Activated naive CD8-positive, alpha-beta T cell treated with anti-CD3 and anti-CD28 coated beads, Interleukin-2, amount 50 U/mL, for 24 hours (primary cell): Measurements from ENCODE around the gene TNPO1.

ENCODE experiments used
- ATAC-seq: fragments of 150-1000 bp; cut with Tn5 transposase; one replicate; pipeline ENCODE4 v1.10.0; 2021
- DNase-seq: peaks from one replicate; pipeline ENCODE4 v3.0.0; 2021
- H3K27ac Mint-ChIP-seq: one replicate; pipeline ENCODE4 v1.8.0; 2021; ENCODE audit warnings: mild to moderate bottlenecking, mixed read lengths
- H3K27me3 Mint-ChIP-seq: one replicate; pipeline ENCODE4 v1.8.0; 2021; ENCODE audit warnings: mixed read lengths
- H3K36me3 Mint-ChIP-seq: one replicate; pipeline ENCODE4 v1.8.0; 2021; ENCODE audit warnings: low read depth, mixed read lengths
- H3K4me1 Mint-ChIP-seq: one replicate; pipeline ENCODE4 v1.8.0; 2021; ENCODE audit warnings: mixed read lengths
- H3K4me3 Mint-ChIP-seq: one replicate; pipeline ENCODE4 v1.8.0; 2021; ENCODE audit warnings: mild to moderate bottlenecking, moderate library complexity, mixed read lengths
- H3K9me3 Mint-ChIP-seq: one replicate; pipeline ENCODE4 v1.8.0; 2021; ENCODE audit warnings: mixed read lengths

TNPO1 gene

DNA sequence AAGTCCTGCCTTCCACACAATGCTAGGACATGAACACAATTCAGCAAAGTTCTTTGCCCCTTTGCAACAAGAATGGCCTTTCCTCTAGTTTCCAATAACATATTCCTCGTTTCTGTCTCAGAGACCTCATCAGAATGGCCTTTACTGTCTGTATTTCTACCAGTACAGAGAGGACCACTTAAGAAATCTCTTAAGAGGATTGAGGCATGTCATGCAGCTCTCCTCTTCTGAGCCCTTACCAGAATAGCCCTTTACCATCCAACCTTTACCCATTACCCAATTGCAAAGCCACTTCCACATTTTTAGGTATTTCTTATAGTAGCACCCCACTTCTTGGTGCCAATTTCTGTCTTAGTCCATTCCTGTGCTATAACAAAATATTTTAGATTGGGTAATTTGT is 20.3 kb downstream of the TNPO1 start:
- Mint-ChIP-seq H3K4me1 (peaks cover 2% of the 10 kb centered on the region), H3K36me3 (no peaks in the 10 kb centered on the region), H3K4me3 (no peak overlapping the region), H3K9me3 (no peaks in the 10 kb centered on the region), H3K27me3 (no peaks in the 10 kb centered on the region), H3K27ac (no peak overlapping the region)
- DNase-seq (no peak), ATAC-seq (no peak)

DNA sequence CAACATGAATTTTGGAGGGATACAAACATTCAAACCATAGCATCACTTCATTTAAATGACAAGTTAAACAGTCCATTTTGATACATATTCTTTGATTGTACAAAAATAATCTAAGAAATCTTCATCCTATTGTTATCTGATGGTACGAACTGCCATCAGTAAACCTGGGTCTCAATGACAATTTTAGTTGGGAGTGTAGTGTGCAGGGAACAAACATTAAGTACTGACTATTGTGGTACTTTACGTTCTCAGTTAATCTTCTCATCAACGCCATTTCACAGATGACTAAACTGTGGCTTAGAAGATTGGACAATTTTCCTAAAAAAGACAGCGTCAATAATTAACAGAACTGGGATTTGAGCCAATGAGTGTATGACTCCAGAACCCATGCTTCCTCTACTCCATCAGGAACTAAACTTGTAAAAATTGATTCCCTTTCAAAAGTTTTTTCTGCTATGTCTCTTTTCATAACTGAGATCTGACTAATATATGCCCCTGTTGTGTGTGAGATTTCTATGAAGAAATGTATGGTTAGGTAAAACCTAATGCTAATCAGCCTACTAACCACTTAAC is 21.1 kb downstream of the TNPO1 start:
- H3K4me1 Mint-ChIP-seq = peaks cover 2% of the 10 kb centered on the region
- no peak for ATAC-seq
- DNase-seq = no peak
- no peak overlapping the region for H3K4me3 Mint-ChIP-seq
- H3K27me3 Mint-ChIP-seq = no peaks in the 10 kb centered on the region
- no peaks in the 10 kb centered on the region for H3K36me3 Mint-ChIP-seq
- H3K27ac Mint-ChIP-seq = no peak overlapping the region
- no peaks in the 10 kb centered on the region for H3K9me3 Mint-ChIP-seq

DNA sequence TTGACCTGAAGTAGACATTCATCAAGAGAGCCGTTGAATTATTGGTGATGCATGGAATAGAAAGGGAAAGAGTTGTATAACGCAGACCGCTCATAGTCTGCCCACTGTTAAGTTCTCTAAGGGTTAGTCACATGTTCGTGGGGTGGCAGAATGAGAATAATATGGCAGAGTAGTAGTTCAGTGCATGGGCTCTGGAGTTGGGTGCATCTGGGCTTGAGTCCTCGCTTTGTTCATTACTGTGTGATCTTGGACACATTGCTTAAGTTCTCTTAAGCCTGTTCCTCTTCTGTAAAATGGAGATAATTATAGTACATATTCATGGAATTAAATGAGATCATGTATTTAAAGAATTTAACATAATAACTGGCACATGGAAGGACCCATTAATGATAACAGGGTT is 23.6 kb downstream of the TNPO1 start:
- Mint-ChIP-seq H3K27me3 (no peaks in the 10 kb centered on the region), H3K4me1 (peaks cover 16% of the 10 kb centered on the region), H3K4me3 (no peak overlapping the region), H3K9me3 (no peaks in the 10 kb centered on the region), H3K27ac (no peak overlapping the region), H3K36me3 (no peaks in the 10 kb centered on the region)
- ATAC-seq = no peak
- DNase-seq = no peak

DNA sequence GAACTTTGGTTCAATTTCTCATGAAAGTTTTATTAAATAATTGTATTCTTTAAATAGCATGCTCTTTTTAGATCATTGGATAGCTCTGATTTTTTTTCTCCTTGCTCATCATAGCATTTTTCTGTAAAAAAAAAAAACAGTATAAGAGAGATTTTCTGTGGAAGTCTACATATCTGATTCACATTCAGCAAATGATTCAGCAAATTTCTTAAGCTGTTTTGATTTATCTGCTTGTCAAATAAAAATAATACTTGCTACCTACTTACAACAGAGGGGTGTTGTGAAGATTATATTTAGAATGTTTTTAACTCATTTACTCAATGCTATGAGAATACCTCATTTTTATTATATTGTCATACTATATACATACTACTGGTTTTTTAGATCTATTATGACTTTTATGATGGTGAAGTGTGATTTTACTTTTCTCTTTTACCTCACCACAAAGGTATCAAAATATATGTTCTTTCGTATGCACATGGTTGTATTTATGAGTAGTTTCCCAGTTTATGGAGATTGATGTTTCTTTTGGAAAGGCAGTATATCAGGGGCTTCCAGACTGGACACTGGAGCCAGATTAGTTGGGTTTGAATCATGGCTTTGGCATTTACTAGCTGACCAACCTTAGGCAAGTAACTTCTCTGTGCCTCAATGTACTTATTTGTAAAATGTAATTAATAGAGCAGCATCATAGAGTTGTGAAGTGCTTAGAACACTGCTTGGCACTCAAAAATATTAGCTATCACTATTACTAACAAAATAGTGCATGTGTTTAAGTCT is 25.5 kb downstream of the TNPO1 start:
- Mint-ChIP-seq H3K9me3 (no peaks in the 10 kb centered on the region), H3K27me3 (no peaks in the 10 kb centered on the region), H3K4me1 (peaks cover 27% of the 10 kb centered on the region), H3K4me3 (no peak overlapping the region), H3K36me3 (no peaks in the 10 kb centered on the region), H3K27ac (no peak overlapping the region)
- no peak for ATAC-seq
- DNase-seq = no peak

DNA sequence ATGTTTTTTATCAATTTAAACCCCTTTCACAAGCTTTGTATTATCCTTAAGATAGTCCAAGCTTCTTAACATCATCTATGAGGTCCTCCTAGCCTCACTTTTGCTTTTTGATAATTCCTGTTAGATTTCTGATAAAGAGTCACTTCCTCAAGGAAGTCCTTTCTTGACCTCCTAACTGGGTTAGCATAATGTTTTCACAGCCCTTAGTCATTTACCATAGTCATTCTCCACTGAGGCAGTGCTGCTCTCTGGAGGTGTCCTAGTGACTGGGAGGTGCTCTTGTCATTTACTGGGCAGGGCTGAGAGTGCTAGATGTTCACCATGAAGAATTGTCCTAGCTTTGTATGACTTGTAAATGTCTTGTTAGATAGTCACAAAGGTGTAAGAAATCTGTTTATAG is 26.4 kb downstream of the TNPO1 start:
- Mint-ChIP-seq H3K9me3 (no peaks in the 10 kb centered on the region), H3K4me3 (no peak overlapping the region), H3K4me1 (peaks cover 36% of the 10 kb centered on the region), H3K27me3 (no peaks in the 10 kb centered on the region), H3K36me3 (no peaks in the 10 kb centered on the region), H3K27ac (no peak overlapping the region)
- ATAC-seq (peak; percentile 78), DNase-seq (no peak)

DNA sequence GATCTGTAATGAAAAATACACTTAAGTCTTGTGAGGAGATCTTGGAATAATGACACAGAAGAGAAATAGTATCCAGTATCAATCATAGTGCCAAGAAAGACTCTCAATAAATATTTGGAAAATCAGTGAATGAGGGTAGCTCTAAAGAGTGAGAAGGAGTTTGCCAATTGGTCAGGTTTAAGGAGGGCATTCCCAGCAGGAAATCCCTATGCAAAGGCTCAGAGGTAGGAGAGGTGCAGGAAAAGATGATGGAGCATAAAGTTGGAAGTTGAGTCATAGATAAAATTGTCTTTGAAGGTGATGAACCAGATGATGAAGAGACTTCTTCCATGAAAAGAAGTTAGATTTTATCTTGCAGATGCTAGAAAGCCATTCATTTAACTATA is 27.8 kb downstream of the TNPO1 start:
- Mint-ChIP-seq H3K4me3 (no peak overlapping the region), H3K4me1 (peaks cover 43% of the 10 kb centered on the region), H3K36me3 (peaks cover 8% of the 10 kb centered on the region), H3K27ac (no peak overlapping the region), H3K27me3 (no peaks in the 10 kb centered on the region), H3K9me3 (no peaks in the 10 kb centered on the region)
- no peak for ATAC-seq
- DNase-seq = no peak

DNA sequence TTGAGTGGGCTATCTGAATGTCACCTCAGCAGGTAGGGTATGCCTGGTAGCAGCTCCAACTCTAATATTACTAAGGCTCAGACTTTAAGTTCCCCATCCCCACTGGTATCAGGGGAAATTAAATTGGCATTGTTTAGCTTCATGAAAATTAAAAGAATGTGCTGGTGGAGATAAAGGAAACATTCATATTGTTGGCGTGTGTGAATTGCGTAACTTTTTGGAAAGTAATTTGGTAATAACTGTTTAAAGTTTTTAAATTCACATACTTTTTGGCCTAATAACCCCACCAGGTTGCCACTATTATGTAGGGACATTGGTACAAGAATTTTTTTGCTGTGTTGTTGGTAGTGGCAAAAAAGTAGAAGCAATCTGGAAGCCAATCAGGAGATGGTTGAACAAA is 29.4 kb downstream of the TNPO1 start:
- Mint-ChIP-seq H3K36me3 (peaks cover 20% of the 10 kb centered on the region), H3K27ac (no peak overlapping the region), H3K4me1 (peaks cover 55% of the 10 kb centered on the region), H3K27me3 (no peaks in the 10 kb centered on the region), H3K4me3 (no peak overlapping the region), H3K9me3 (no peaks in the 10 kb centered on the region)
- ATAC-seq = no peak
- no peak for DNase-seq

DNA sequence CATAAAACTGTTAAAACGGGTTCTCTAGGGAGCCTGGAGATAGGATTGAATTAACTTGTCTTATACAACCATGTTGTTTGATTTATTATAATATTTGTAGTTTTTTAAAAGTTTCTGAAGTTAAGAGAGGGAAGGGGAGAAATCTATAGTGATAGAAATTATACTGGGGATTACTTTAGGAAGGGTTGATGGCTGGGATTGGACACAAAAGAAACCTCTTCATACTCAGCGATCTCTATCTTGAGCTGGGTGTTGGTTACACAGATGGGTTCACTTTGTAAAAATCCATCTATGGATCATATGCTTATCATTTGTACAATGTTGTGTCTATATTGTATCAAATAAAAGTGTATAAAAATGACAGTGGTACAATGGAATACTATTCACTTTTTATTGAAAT is 30.0 kb downstream of the TNPO1 start:
- Mint-ChIP-seq H3K27ac (no peak overlapping the region), H3K4me3 (no peak overlapping the region), H3K9me3 (no peaks in the 10 kb centered on the region), H3K27me3 (no peaks in the 10 kb centered on the region), H3K4me1 (peaks cover 61% of the 10 kb centered on the region), H3K36me3 (peaks cover 20% of the 10 kb centered on the region)
- no peak for DNase-seq
- no peak for ATAC-seq

DNA sequence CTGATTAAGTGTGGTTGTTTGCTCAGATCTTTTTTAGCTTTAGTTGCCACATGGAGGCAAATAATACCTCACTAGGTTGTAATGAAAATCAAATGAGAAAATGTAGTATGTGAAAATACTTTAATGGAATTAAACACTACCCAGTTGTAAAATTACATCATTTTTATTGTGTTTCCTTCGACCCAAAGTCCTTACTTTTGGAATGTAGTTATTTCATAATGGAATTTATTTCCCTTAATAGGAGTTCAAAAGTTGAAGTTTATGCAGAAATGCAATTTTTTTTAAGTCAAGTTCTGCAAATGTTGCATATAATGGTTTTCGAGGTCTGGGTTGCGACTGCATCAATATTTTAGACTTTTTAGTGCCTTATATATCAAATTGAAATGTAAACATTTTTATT is 31.0 kb downstream of the TNPO1 start:
- H3K27ac Mint-ChIP-seq = no peak overlapping the region
- H3K4me1 Mint-ChIP-seq = peaks cover 71% of the 10 kb centered on the region
- no peaks in the 10 kb centered on the region for H3K27me3 Mint-ChIP-seq
- H3K36me3 Mint-ChIP-seq = peaks cover 26% of the 10 kb centered on the region
- H3K9me3 Mint-ChIP-seq = no peaks in the 10 kb centered on the region
- ATAC-seq = no peak
- peak overlapping the region; percentile 97 for H3K4me3 Mint-ChIP-seq
- DNase-seq = no peak

DNA sequence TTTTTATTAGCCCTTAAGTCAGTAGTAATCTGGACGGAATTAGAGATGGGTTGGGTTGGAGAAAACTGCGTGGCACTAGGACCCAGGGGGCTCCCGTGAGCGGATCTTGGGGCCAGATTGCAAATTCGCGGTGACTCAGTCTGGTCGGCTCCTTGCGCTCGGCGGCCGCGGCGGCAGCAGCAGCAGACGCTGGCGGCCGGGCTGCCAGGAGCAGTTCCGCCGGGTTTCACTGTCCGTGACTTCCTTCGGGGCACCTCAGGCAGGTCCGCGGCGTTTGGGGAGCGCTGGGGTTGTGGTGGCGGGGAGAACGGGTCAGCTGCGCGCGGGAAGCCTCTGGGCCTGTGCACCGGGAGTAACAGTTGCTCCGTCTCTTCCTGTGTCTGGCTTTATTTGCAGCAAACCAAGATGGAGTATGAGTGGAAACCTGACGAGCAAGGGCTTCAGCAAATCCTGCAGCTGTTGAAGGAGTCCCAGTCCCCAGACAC is 31.6 kb downstream of the TNPO1 start:
- peak; percentile 87 for DNase-seq
- no peaks in the 10 kb centered on the region for H3K9me3 Mint-ChIP-seq
- peak; percentile 87 for ATAC-seq
- H3K4me1 Mint-ChIP-seq = peaks cover 70% of the 10 kb centered on the region
- H3K27me3 Mint-ChIP-seq = no peaks in the 10 kb centered on the region
- H3K36me3 Mint-ChIP-seq = peaks cover 29% of the 10 kb centered on the region
- peak overlapping the region; percentile 97 for H3K27ac Mint-ChIP-seq
- peak overlapping the region; percentile 97 for H3K4me3 Mint-ChIP-seq

DNA sequence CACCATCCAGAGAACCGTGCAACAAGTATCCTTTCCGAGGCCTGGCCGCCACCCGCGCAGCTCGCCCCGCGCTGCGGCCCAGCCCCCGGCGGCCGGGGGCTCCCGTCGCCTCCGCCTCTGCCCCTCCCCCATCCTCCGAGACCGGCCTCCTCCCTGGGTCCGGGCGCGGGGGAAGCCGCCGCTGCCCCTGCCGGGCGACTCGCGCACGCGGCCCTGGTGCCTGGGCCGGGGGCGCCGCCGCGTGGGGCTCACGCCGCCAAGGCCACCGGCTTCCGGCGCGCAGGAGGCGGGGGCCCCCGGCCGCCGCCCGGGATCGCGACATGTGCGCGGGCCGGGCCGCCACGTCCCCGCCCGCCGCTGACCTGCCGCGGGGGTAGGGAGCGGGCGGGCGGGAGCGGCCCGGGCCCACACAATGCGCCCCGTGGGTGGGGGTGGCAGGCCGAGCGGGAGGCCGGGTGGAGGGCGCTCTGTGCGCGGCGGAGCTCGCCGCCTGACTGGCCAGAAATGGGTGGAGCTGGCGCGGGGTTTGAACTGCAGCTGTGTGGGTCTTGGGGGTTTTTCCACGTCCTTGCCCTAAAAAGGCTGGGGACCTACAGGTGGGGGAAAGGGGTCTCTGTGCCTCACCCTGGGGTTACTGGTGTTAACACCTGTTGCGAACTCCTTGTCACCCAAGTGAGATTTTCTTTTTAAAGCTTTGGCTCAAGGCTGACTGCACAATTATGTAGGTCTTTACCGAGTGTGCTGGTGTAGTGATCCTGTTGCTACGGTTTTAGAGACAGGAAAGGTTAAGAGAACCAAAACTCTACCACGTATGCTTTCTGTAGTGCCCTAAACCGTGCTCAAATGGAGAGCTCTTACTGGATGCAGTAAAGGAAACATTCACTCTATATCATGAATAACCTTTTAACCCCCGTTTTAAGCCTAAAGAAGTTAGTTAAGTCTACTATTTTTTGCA is 32.3 kb downstream of the TNPO1 start:
- H3K4me1 Mint-ChIP-seq = peaks cover 78% of the 10 kb centered on the region
- DNase-seq (peak; percentile 54), ATAC-seq (peak; percentile 62)
- no peaks in the 10 kb centered on the region for H3K27me3 Mint-ChIP-seq
- peak overlapping the region; percentile 97 for H3K27ac Mint-ChIP-seq
- H3K9me3 Mint-ChIP-seq = no peaks in the 10 kb centered on the region
- peak overlapping the region; percentile 97 for H3K4me3 Mint-ChIP-seq
- H3K36me3 Mint-ChIP-seq = peaks cover 36% of the 10 kb centered on the region

DNA sequence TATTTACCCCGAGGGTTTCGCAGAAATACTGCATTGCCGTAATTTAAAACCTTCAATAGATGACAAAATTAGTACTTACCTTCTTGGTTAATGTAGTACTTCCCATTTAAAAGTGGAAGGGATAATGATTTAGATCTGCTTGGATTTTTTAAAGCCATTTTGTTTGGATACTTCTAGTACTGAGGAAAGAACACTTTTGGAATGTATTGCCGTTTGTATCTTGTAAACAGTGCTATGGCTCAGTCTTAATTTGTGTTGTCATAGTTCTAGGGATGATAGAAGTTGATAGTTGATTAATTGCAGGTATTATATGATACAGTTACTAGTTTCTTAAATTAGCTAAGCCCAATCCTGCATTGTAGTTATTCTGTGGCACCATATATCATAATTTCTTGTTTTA is 33.1 kb downstream of the TNPO1 start:
- peaks cover 78% of the 10 kb centered on the region for H3K4me1 Mint-ChIP-seq
- DNase-seq (no peak), ATAC-seq (no peak)
- no peaks in the 10 kb centered on the region for H3K27me3 Mint-ChIP-seq
- peak overlapping the region; percentile 92 for H3K27ac Mint-ChIP-seq
- peaks cover 40% of the 10 kb centered on the region for H3K36me3 Mint-ChIP-seq
- H3K9me3 Mint-ChIP-seq = no peaks in the 10 kb centered on the region
- H3K4me3 Mint-ChIP-seq = peak overlapping the region; percentile 97

DNA sequence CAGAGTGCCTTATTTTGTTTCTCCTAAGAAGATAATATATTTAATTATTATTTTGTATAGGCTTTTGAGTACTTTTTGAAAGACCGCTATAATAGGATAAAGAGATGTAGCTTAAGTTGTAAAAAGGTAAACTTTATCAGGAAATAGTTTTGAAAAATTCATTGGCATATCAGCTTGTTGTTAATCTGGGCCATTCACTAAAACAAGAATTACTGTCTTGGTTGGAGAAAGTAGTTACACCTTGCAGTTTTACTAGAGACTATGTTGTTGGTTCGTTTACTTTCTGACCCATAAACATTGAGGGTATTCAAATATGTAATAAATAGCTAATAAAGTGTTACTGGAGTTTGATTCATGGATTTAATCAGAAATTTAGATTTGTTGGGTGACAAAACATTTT is 33.7 kb downstream of the TNPO1 start:
- H3K27me3 Mint-ChIP-seq = no peaks in the 10 kb centered on the region

DNA sequence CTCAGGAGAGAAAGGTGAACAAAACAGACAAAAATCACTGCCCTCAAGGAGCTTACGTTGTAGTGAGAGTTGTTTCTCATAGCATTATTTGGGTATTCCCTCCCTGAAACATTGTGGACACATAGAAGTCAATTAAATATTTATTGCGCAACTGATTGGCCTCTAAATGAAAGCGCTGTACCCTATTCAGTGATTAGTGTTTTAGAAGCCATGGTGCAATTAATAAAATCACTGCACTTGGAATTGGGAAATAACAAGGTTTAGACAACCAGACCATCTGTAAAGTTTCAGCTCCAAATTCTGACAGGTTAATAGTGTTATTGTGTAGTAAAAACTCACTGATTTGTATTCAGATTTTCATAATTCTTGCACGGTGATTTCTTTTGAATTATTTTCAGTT is 35.9 kb downstream of the TNPO1 start:
- ATAC-seq (no peak), DNase-seq (no peak)
- peaks cover 71% of the 10 kb centered on the region for H3K4me1 Mint-ChIP-seq
- no peak overlapping the region for H3K27ac Mint-ChIP-seq
- H3K9me3 Mint-ChIP-seq = no peaks in the 10 kb centered on the region
- H3K4me3 Mint-ChIP-seq = no peak overlapping the region
- no peaks in the 10 kb centered on the region for H3K27me3 Mint-ChIP-seq
- H3K36me3 Mint-ChIP-seq = peaks cover 54% of the 10 kb centered on the region

More for the DNA sequence above, 33.7 kb downstream of the TNPO1 start:
- ATAC-seq (no peak), DNase-seq (no peak)
- Mint-ChIP-seq H3K4me1 (peaks cover 75% of the 10 kb centered on the region), H3K27ac (no peak overlapping the region), H3K36me3 (peaks cover 40% of the 10 kb centered on the region), H3K9me3 (no peaks in the 10 kb centered on the region), H3K4me3 (peak overlapping the region; percentile 97)
